GM21576 (cell line): ENCODE measurements around the gene MTMR11.
"Not testable (repeated sequence)": the region's sequence is repeated elsewhere in the genome, so short reads cannot be mapped to it uniquely, and the experiment has no call there.

Experiments
- ATAC-seq: cut with Tn5 transposase; IDR thresholded peaks from one replicate; pipeline ENCODE4 v1.9.1; 2021; ENCODE audit warnings: mild to moderate bottlenecking, moderate library complexity; ENCODE audit not compliant: unreplicated experiment

The MTMR11 gene

GRCh38 chr1:149936170-149936991, at the start of gene MTMR11:
Gene MTMR11 (minus strand): TSS chr1:149936879. CDS start chr1:149936647, 232 bp downstream.
- ATAC-seq, result no peak

DNA sequence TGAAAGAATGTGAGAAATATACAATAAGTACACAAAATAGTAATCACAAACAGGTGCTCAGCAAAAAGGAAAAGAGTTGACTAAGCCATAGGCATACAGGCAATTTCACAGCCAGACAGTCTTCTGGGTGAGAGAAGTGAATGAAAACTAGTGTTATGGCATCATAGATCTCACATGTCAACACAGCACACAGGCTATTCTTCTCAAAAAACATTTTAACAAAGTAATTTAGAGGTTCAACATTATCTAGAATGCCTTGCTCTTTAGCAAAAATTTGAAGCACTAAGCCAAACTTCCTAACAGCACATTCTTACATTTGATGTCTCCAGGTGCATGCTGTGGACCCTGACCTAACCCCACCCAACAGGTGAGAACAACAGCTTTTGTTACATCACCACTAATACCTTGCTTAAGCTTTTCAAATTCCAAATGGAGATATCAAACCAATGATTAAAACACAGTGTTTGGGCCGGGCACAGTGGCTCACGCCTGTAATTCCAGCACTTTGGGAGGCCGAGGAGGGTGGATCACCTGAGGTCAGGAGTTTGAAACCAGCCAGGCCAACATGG, 43.4 kb upstream of the MTMR11 start:
- no peak for ATAC-seq

DNA sequence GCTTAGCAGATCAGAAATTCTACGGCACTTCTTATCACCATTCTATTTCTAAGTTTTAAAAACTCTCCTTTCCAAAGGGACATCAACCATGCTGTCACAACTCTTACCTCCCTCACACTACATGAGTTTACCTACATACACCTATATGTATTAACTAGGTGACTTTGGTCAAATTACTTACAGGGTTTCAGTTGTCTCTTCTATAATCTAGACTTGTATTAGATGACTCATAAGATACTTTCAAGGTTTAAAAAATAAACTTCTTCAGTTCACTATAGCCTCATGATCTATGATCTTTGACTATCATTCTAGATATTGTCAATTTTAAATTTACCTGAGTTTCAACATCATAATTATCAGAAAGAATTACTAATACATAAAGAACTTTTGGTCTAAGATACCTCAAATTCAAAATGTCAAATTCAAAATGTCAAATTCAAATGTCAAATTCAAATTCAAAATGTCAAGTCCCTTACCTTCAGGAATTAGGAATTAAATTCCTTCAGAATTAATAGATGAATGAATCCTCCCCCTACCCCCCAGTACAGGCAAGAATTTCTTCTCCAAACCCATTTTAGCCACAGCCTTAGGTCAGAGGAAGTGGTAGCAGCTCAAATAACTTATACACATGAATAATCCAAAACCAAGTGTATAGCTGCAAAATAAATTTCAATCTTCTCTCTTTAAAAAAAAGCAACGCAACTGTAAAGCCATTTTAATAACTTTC, 42.7 kb upstream of the MTMR11 start:
- no peak for ATAC-seq

DNA sequence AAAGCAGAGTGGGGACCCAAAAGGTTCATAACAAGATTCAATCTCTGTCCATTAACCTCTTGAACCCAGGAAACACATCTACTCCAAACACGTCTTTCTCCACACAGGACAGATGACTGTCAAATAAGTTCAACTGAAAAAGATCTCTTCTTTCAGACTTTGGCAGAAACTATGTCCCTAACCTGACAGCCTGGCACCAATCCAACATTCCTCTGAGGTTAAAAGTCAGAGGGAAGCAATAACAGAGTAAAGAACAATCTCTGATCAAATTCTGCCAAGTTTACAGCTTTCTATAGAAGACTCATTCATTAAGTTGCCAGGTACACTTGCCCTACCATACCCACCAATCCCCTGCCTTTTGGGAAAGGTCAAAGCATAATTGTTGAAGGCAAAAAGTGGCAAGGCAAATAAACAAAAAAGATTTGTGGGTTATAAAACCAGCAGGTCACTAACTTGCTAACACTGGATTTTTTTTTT, 41.9 kb upstream of the MTMR11 start:
- ATAC-seq, result no peak

DNA sequence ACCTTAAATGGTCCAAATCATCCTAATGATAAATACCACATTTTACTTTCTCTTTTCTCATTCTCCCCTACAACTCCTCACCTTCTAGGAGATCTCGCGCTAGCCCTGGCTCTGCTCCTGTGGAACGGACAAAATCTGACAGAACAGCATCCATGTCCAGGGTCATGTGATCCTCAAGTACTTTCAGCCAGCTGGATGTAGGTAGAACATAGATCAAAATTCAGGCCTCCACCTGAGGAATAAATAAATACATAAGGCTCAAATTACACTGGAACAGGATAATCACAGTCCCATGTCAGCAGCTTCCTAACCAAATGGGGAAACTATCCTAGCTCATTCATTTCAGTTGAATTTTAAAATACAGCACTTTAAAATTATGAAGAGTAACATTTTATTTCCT, 40.7 kb upstream of the MTMR11 start:
- no peak for ATAC-seq

DNA sequence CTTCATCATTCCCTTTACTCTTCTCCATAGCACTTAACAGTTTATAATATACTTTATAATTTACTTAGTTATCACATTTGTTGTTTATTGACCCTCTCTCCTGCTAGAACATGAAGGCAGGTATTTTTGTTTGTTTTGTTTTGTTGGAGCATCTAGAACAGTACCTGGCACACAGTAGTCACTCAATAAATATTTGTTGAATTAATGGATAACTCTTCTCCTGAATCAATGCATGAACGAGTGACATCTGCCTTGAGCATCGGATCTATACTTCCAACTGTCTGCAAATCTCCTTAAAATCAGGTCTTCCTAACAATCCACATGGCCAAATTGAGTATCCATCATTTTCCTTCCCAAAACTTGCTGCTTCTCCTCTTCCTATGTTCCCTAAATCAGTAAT, 35.9 kb upstream of the MTMR11 start:
- ATAC-seq, result no peak

DNA sequence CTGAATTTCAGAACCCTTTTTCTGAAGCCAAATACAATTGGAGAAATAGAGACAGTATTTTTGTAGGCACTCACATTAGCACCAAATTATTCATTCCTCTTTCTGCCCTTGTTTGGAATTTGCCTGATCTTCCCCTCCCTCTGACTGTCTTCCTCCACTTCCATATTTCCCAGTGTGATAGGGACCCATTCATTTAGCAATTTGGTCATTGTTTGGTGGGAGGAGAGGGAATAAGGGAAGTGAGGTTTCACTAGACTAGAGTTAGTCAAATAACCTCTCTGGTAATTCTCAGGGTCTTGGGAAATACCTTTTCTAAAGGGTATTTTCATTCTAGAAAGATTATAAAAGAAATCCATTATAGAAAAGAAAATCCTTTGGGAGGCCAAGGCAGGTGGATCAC, 31.0 kb upstream of the MTMR11 start:
- no peak for ATAC-seq

- ATAC-seq, result no peak
Observed at GRCh38 chr1:149967041-149967440, 30.4 kb upstream of the MTMR11 start.

DNA sequence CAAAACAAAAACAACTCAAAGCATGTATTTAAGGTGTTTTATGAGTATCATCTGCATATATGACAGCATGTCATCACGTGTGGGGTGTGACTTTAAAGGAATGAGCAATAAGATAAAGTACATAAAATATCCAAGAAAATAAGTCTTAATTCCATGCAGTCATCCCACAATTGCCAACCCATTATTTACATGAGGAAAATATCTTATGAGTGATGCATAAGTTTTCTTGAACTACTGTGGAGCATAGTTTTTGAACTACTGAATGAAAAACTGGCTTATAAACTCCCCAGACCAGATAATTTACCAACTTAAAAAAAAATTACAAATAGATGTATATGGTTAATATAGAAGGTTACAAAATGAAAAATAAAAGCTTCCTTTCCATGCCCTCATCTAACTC, 29.7 kb upstream of the MTMR11 start:
- no peak for ATAC-seq

- ATAC-seq, result no peak
Observed at GRCh38 chr1:149965440-149965839, 28.8 kb upstream of the MTMR11 start.

- ATAC-seq, result no peak
Observed at GRCh38 chr1:149963358-149963757, 26.7 kb upstream of the MTMR11 start.

DNA sequence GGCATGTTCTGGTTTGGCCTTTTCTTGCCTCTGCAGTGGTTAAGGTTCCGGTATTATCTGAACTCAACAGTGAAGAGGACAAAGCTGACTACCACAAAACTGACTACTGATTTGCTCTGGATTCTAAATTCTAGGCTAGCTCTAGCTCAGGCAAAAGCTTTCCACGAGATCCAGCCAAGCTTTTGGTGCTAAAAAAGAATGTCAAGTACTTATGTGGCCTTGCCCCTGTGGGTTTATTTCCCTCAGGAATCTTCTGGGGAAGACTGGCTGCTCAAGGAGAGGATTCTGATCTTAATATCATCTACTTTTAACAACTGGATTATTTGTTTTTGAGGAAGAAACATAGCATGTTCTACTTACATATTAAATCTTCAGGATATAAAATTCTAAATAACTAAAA, 26.1 kb upstream of the MTMR11 start:
- no peak for ATAC-seq

DNA sequence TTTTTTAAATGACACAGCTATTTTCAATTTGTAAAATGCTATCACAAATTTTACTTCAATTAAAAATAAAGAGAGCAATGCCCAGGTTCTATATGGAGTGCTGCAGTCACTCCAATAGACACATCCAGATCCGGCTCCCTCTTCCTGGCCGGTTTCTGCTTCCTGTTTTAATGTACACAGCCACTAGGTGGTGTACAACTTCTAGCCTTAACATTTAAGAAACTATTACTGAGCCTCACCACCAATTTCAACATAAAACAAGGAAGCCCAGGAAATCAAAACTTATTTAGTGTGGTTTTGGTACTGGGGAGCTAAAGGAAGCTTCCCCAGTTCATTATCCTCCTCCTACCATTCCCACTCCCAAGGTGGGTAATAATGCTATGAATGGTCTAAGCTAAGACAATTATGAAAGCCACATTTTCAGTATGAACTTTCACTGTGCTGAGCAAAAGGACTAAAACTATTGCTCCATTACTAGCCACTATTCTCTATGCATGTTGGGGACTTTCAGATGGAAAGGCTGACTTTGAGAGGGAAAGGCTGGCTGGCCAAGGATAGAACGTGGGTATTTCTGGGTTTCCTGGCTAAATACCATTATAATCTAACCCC, 25.5 kb upstream of the MTMR11 start:
- no peak for ATAC-seq

- not testable (repeated sequence) for ATAC-seq
Observed at GRCh38 chr1:149957548-149957947, 20.9 kb upstream of the MTMR11 start.

- ATAC-seq, result no peak
Observed at GRCh38 chr1:149949911-149950310, 13.2 kb upstream of the MTMR11 start.

- no peak for ATAC-seq
Observed at GRCh38 chr1:149945206-149945605, 8.5 kb upstream of the MTMR11 start.

GRCh38 chr1:149942885-149943284, 6.2 kb upstream of the MTMR11 start:
- no peak for ATAC-seq

GRCh38 chr1:149942207-149942606, 5.5 kb upstream of the MTMR11 start:
- no peak for ATAC-seq

DNA sequence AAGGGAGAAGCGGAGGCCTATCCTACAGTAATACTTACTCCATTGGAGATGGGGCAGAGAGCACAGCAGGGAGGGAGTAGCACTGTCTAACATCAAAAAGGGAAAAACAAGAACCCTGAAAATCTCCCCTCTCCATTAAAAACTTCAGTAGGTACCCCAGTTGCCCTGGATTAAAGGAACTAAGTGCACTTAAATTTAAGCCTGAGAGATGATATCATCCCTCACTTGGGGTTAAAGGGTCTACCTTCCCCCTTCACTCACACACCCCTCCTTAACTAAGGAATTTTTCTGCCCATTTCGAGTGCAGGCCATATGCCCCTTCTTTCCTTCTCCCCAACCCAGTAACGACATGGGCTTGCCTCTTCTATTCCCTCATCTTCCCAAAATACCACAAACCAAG, 3.7 kb upstream of the MTMR11 start:
- no peak for ATAC-seq

DNA sequence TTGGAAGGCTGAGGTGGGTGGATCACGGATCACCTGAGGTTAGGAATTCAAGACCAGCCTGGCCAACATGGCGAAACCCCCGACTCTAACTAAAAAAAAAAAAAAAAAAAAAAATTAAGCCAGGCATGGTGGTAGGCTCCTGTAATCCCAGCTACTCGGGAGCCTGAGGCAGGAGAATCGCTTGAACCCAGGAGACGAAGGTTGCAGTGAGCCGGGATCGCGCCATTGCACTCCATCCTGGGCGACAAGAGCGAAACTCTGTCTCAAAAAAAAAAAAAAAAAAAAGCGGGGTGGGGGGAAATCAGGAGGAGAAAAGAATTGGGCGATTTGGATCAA, 2.0 kb upstream of the MTMR11 start:
- not testable (repeated sequence) for ATAC-seq

DNA sequence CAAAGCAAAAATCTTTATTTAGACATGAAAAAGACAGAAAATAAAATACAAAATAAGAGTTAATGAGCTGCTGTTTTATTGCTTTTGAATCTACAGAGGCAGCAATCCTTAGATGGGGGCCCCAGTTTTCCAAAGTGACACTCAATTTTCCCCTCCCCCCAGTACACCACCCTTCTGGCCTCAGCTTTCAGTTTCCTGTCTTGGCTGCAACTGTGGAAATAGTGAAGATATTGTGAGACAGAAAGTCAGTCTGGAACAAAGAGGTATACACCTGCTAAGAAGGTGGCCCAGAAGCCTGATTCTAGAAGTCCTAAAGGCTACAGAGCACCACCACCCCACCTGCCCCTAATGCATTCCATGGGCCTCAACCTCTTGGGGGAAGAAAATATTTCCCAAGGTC, 1.1 kb upstream of the MTMR11 start:
- ATAC-seq, result no peak
